K562 (cell line): ENCODE data around the gene FKBP3. TPM values are rescaled to one million over a fixed set of nuclear protein-coding genes. Genes with fewer than 3 reads are reported as not detected.

Experiments used
- ARHGAP35 ChIP-seq: fragments of 450-650 bp; IDR thresholded peaks from 2 replicates; pipeline ENCODE4 v1.6.1; 2018; ENCODE audit not compliant: partially characterized antibody
- ETV1 ChIP-seq: fragments of 450-650 bp; conservative IDR thresholded peaks from 2 replicates; pipeline ENCODE4 v1.6.1; 2016; ENCODE audit warnings: missing genetic modification characterization, control low read depth, low read depth, missing compliant biosample characterization
- HMG20A ChIP-seq: fragments of 450-650 bp; formaldehyde crosslinking; conservative IDR thresholded peaks from 2 replicates; pipeline ENCODE4 v1.4.0; 2020; ENCODE audit warnings: mild to moderate bottlenecking, mixed read lengths
- MTA3 ChIP-seq: fragments of 450-650 bp; formaldehyde crosslinking; IDR thresholded peaks from 2 replicates; pipeline ENCODE4 v1.6.1; 2017; ENCODE audit warnings: mild to moderate bottlenecking, borderline replicate concordance
- POLR2G ChIP-seq: fragments of 200-400 bp; formaldehyde crosslinking; IDR thresholded peaks from 2 replicates; pipeline ENCODE4 v1.6.1; 2017; ENCODE audit warnings: low read depth, mild to moderate bottlenecking, antibody characterized with exemption, low read length, moderate library complexity
- SMC3 ChIP-seq: conservative IDR thresholded peaks from 2 replicates; pipeline ENCODE4 v1.6.1; 2011; ENCODE audit warnings: low read depth, low read length, improper control_type of control experiment; ENCODE audit not compliant: insufficient read depth
- STAT6 ChIP-seq: sonication (generic); formaldehyde crosslinking; IDR thresholded peaks from 2 replicates; pipeline ENCODE4 v1.8.1; 2023; ENCODE audit warnings: mild to moderate bottlenecking, missing genetic modification reagents
- ZNF239 ChIP-seq: fragments of 250-450 bp; sonication (Bioruptor Pico); IDR thresholded peaks from 2 replicates; pipeline ENCODE4 v1.4.0; 2020; ENCODE audit warnings: mild to moderate bottlenecking
- ZNF354B ChIP-seq: fragments of 250-450 bp; sonication (Bioruptor Pico); IDR thresholded peaks from 2 replicates; pipeline ENCODE4 v1.4.0; 2020
- ZNF586 ChIP-seq: fragments of 450-650 bp; formaldehyde crosslinking; conservative IDR thresholded peaks from 2 replicates; pipeline ENCODE4 v1.4.0; 2020; ENCODE audit warnings: mild to moderate bottlenecking, moderate library complexity
- polyA plus RNA-seq, 8 experiments: library from polyadenylated mRNA; depleted of rRNA in 4 of 8; stranded (reverse) in 5 of 8; unstranded in 3 of 8; fragments of >200 nt; fragmentation: Nextera tagmentation in 2 of 8; fragmentation: Illumina TruSeq in 1 of 8; extraction: Ambion mirVana in 2 of 8; extraction: Trizol in 1 of 8; gene quantifications; 2 replicates each; pipeline versions ENCODE4 v1.2.1 to v1.2.3, GENCODE V29; 2011 to 2014; ENCODE audit warnings: inconsistent platforms in 1 of 8, missing spikeins in 1 of 8
- total RNA-seq, 7 experiments: library from RNA; depleted of rRNA in 6 of 7; stranded (reverse); fragments of >200 nt in 6 of 7; fragmentation: Illumina TruSeq in 2 of 7; extraction: Trizol in 2 of 7; gene quantifications; 2 replicates each; pipeline versions ENCODE4 v1.2.1 to v1.2.3, GENCODE V29; 2011 to 2021; ENCODE audit warnings: low replicate concordance in 1 of 7
- TF ChIP-seq, protein P1 (sequence below): fragments of 200-600 bp; sonication (generic); IDR thresholded peaks from one replicate; pipeline ENCODE4 v1.6.1; 2012; ENCODE audit warnings: mild to moderate bottlenecking, low read depth, low read length, inconsistent platforms
- TF ChIP-seq, protein P2 (sequence below): IDR thresholded peaks from 2 replicates; pipeline ENCODE4 v1.6.1; 2016; ENCODE audit warnings: missing genetic modification characterization, missing compliant biosample characterization

FKBP3 gene
- total and polyA plus RNA-seq, 9 of the 15 experiments (the other 6 are each of a cell fraction or from before 2014, with no cell fraction given) = 43.6 to 107 (median 65.2) TPM

GRCh38 chr14:45091710-45092109 is 42.6 kb downstream of the FKBP3 start (continued):
- TF ChIP-seq, protein P1, sequence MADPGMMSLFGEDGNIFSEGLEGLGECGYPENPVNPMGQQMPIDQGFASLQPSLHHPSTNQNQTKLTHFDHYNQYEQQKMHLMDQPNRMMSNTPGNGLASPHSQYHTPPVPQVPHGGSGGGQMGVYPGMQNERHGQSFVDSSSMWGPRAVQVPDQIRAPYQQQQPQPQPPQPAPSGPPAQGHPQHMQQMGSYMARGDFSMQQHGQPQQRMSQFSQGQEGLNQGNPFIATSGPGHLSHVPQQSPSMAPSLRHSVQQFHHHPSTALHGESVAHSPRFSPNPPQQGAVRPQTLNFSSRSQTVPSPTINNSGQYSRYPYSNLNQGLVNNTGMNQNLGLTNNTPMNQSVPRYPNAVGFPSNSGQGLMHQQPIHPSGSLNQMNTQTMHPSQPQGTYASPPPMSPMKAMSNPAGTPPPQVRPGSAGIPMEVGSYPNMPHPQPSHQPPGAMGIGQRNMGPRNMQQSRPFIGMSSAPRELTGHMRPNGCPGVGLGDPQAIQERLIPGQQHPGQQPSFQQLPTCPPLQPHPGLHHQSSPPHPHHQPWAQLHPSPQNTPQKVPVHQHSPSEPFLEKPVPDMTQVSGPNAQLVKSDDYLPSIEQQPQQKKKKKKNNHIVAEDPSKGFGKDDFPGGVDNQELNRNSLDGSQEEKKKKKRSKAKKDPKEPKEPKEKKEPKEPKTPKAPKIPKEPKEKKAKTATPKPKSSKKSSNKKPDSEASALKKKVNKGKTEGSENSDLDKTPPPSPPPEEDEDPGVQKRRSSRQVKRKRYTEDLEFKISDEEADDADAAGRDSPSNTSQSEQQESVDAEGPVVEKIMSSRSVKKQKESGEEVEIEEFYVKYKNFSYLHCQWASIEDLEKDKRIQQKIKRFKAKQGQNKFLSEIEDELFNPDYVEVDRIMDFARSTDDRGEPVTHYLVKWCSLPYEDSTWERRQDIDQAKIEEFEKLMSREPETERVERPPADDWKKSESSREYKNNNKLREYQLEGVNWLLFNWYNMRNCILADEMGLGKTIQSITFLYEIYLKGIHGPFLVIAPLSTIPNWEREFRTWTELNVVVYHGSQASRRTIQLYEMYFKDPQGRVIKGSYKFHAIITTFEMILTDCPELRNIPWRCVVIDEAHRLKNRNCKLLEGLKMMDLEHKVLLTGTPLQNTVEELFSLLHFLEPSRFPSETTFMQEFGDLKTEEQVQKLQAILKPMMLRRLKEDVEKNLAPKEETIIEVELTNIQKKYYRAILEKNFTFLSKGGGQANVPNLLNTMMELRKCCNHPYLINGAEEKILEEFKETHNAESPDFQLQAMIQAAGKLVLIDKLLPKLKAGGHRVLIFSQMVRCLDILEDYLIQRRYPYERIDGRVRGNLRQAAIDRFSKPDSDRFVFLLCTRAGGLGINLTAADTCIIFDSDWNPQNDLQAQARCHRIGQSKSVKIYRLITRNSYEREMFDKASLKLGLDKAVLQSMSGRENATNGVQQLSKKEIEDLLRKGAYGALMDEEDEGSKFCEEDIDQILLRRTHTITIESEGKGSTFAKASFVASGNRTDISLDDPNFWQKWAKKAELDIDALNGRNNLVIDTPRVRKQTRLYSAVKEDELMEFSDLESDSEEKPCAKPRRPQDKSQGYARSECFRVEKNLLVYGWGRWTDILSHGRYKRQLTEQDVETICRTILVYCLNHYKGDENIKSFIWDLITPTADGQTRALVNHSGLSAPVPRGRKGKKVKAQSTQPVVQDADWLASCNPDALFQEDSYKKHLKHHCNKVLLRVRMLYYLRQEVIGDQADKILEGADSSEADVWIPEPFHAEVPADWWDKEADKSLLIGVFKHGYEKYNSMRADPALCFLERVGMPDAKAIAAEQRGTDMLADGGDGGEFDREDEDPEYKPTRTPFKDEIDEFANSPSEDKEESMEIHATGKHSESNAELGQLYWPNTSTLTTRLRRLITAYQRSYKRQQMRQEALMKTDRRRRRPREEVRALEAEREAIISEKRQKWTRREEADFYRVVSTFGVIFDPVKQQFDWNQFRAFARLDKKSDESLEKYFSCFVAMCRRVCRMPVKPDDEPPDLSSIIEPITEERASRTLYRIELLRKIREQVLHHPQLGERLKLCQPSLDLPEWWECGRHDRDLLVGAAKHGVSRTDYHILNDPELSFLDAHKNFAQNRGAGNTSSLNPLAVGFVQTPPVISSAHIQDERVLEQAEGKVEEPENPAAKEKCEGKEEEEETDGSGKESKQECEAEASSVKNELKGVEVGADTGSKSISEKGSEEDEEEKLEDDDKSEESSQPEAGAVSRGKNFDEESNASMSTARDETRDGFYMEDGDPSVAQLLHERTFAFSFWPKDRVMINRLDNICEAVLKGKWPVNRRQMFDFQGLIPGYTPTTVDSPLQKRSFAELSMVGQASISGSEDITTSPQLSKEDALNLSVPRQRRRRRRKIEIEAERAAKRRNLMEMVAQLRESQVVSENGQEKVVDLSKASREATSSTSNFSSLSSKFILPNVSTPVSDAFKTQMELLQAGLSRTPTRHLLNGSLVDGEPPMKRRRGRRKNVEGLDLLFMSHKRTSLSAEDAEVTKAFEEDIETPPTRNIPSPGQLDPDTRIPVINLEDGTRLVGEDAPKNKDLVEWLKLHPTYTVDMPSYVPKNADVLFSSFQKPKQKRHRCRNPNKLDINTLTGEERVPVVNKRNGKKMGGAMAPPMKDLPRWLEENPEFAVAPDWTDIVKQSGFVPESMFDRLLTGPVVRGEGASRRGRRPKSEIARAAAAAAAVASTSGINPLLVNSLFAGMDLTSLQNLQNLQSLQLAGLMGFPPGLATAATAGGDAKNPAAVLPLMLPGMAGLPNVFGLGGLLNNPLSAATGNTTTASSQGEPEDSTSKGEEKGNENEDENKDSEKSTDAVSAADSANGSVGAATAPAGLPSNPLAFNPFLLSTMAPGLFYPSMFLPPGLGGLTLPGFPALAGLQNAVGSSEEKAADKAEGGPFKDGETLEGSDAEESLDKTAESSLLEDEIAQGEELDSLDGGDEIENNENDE = no peak
- no peak for TF ChIP-seq SMC3
- TF ChIP-seq ETV1 (tag) = no peak
- TF ChIP-seq ZNF239 (CRISPR knock-in tag) = no peak
- no peak for TF ChIP-seq STAT6 (CRISPR knock-in tag)
- TF ChIP-seq POLR2G = no peak
- no peak for TF ChIP-seq MTA3
- no peak for TF ChIP-seq ZNF354B (CRISPR knock-in tag)
- TF ChIP-seq ARHGAP35 = no peak
- TF ChIP-seq, protein P2, sequence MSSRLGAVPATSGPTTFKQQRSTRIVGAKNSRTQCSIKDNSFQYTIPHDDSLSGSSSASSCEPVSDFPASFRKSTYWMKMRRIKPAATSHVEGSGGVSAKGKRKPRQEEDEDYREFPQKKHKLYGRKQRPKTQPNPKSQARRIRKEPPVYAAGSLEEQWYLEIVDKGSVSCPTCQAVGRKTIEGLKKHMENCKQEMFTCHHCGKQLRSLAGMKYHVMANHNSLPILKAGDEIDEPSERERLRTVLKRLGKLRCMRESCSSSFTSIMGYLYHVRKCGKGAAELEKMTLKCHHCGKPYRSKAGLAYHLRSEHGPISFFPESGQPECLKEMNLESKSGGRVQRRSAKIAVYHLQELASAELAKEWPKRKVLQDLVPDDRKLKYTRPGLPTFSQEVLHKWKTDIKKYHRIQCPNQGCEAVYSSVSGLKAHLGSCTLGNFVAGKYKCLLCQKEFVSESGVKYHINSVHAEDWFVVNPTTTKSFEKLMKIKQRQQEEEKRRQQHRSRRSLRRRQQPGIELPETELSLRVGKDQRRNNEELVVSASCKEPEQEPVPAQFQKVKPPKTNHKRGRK = no peak
- no peak for TF ChIP-seq ZNF586 (CRISPR knock-in tag)
- TF ChIP-seq HMG20A (CRISPR knock-in tag) = no peak
